ENCODE results near the gene ABCC6.
"Not testable (repeated sequence)": the region's sequence is repeated elsewhere in the genome, so short reads cannot be mapped to it uniquely, and the experiment has no call there.

Gene ABCC6

GRCh38 chr16:16150117-16150877, 73.0 kb downstream of the ABCC6 start:
- Histone ChIP-seq H3K9me2 (replicated peaks; ENCODE audit: insufficient read depth, low read length) (no peaks in the 10 kb centered on the region), H3K27ac (ENCODE audit: low read depth, low read length) (no peak overlapping the region), H3K9me3 (ENCODE audit: insufficient read depth, low read length) (no peaks in the 10 kb centered on the region), H2AFZ (ENCODE audit: low read depth, low read length, severe bottlenecking) (no peak overlapping the region), H4K20me1 (ENCODE audit: low read depth, low read length) (no peaks in the 10 kb centered on the region), H3F3A (ENCODE audit: insufficient read depth) (no peaks in the 10 kb centered on the region), H3K79me2 (ENCODE audit: insufficient read depth, low read length) (no peaks in the 10 kb centered on the region), H3K4me3 (ENCODE audit: insufficient read depth, low read length, poor library complexity, severe bottlenecking) (no peak overlapping the region), H3K4me2 (ENCODE audit: low read depth, low read length, poor library complexity, severe bottlenecking) (no peak overlapping the region), H3K36me3 (ENCODE audit: low read length) (no peaks in the 10 kb centered on the region), H3K9ac (ENCODE audit: low read length) (no peak overlapping the region), H3K27me3 (ENCODE audit: low read length) (no peaks in the 10 kb centered on the region)
- TF ChIP-seq CTCF (IDR thresholded peaks at IDR 0.05; ENCODE audit: insufficient read depth, low read length, poor library complexity, severe bottlenecking) (no peak), EZH2phosphoT487 (conservative IDR thresholded peaks at IDR 0.05; ENCODE audit: low read length) (no peak)

- TF ChIP-seq EZH2phosphoT487 (conservative IDR thresholded peaks at IDR 0.05; ENCODE audit: low read length), result no peak
- TF ChIP-seq CTCF (IDR thresholded peaks at IDR 0.05; ENCODE audit: insufficient read depth, low read length, poor library complexity, severe bottlenecking), result no peak
- Histone ChIP-seq H3K27me3 (ENCODE audit: low read length) (no peaks in the 10 kb centered on the region), H3K9ac (ENCODE audit: low read length) (no peak overlapping the region)
Observed at GRCh38 chr16:16149710-16150116, 73.6 kb downstream of the ABCC6 start.

GRCh38 chr16:16148755-16149154, 74.5 kb downstream of the ABCC6 start:
- Histone ChIP-seq H3K27ac (ENCODE audit: low read depth, low read length) (no peak overlapping the region), H3K9ac (ENCODE audit: low read length) (no peak overlapping the region), H3F3A (ENCODE audit: insufficient read depth) (no peaks in the 10 kb centered on the region), H3K9me2 (replicated peaks; ENCODE audit: insufficient read depth, low read length) (no peaks in the 10 kb centered on the region), H2AFZ (ENCODE audit: low read depth, low read length, severe bottlenecking) (no peak overlapping the region), H3K36me3 (ENCODE audit: low read length) (no peaks in the 10 kb centered on the region), H3K4me2 (ENCODE audit: low read depth, low read length, poor library complexity, severe bottlenecking) (no peak overlapping the region), H3K4me3 (ENCODE audit: insufficient read depth, low read length, poor library complexity, severe bottlenecking) (no peak overlapping the region), H4K20me1 (ENCODE audit: low read depth, low read length) (no peaks in the 10 kb centered on the region), H3K9me3 (ENCODE audit: insufficient read depth, low read length) (no peaks in the 10 kb centered on the region), H3K27me3 (ENCODE audit: low read length) (no peaks in the 10 kb centered on the region), H3K79me2 (ENCODE audit: insufficient read depth, low read length) (no peaks in the 10 kb centered on the region)
- TF ChIP-seq EZH2phosphoT487 (conservative IDR thresholded peaks at IDR 0.05; ENCODE audit: low read length) (no peak), CTCF (IDR thresholded peaks at IDR 0.05; ENCODE audit: insufficient read depth, low read length, poor library complexity, severe bottlenecking) (no peak)

More at GRCh38 chr16:16149710-16150116, 73.6 kb downstream of the ABCC6 start:
- no peak overlapping the region for H2AFZ ChIP-seq (ENCODE audit: low read depth, low read length, severe bottlenecking)
- H3K36me3 ChIP-seq (ENCODE audit: low read length), result no peaks in the 10 kb centered on the region
- H3K9me2 ChIP-seq (replicated peaks; ENCODE audit: insufficient read depth, low read length), result no peaks in the 10 kb centered on the region
- no peak overlapping the region for H3K4me2 ChIP-seq (ENCODE audit: low read depth, low read length, poor library complexity, severe bottlenecking)
- H3F3A ChIP-seq (ENCODE audit: insufficient read depth), result no peaks in the 10 kb centered on the region
- H3K9me3 ChIP-seq (ENCODE audit: insufficient read depth, low read length), result no peaks in the 10 kb centered on the region
- no peak overlapping the region for H3K4me3 ChIP-seq (ENCODE audit: insufficient read depth, low read length, poor library complexity, severe bottlenecking)
- no peaks in the 10 kb centered on the region for H3K79me2 ChIP-seq (ENCODE audit: insufficient read depth, low read length)
- no peaks in the 10 kb centered on the region for H4K20me1 ChIP-seq (ENCODE audit: low read depth, low read length)
- no peak overlapping the region for H3K27ac ChIP-seq (ENCODE audit: low read depth, low read length)

DNA sequence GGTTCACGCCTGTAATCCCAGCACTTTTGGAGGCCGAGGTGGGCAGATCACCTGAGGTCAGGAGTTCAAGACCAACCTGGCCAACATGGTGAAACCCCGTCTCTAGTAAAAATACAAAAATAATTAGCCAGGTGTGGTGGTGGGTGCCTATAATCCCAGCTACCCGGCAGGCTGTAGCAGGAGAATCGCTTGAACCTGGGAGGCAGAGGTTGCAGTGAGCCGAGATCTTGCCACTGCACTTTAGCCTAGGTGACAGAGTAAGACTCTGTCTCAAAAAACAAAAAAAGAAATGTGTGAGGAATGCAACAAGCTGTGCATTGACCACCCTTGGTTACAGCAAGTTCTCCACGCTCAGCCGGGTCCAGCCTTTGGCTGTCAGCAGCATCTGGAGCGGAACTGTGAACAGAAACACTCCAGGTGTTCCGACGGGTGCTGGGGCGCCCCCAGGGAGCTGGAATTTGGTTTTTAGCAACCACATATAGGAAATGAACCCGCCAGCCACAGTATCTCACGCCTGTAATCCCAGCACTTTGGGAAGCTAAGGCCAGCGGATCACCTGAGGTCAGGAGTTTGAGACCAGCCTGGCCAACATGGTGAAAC, 75.2 kb downstream of the ABCC6 start:
- not testable (repeated sequence) for H2AFZ ChIP-seq (ENCODE audit: low read depth, low read length, severe bottlenecking); H3K9ac ChIP-seq (ENCODE audit: low read length); H3K27ac ChIP-seq (ENCODE audit: low read depth, low read length); H3K9me2 ChIP-seq (replicated peaks; ENCODE audit: insufficient read depth, low read length); H3K79me2 ChIP-seq (ENCODE audit: insufficient read depth, low read length); H3K4me3 ChIP-seq (ENCODE audit: insufficient read depth, low read length, poor library complexity, severe bottlenecking); H3F3A ChIP-seq (ENCODE audit: insufficient read depth); H3K36me3 ChIP-seq (ENCODE audit: low read length); H3K27me3 ChIP-seq (ENCODE audit: low read length); H3K4me2 ChIP-seq (ENCODE audit: low read depth, low read length, poor library complexity, severe bottlenecking); H4K20me1 ChIP-seq (ENCODE audit: low read depth, low read length); H3K9me3 ChIP-seq (ENCODE audit: insufficient read depth, low read length)
